Measurements from ENCODE around the gene AGPS. TPM values are rescaled to one million over a fixed set of nuclear protein-coding genes. Genes with fewer than 3 reads are reported as not detected.

The AGPS gene
- total RNA-seq, 2 donors from 2014 or later, result 26.2 to 27.7 TPM

GRCh38 chr2:177592945-177593344, 200.4 kb downstream of the AGPS start:
- H3K27ac Mint-ChIP-seq, result no peak overlapping the region
- peaks cover 39% of the 10 kb centered on the region for H3K27me3 Mint-ChIP-seq
- H3K36me3 Mint-ChIP-seq (ENCODE audit: low read depth), result no peaks in the 10 kb centered on the region
- H3K4me3 Mint-ChIP-seq, result no peak overlapping the region
- DNase-seq (no peak), ATAC-seq (no peak)
- no peaks in the 10 kb centered on the region for H3K9me3 ChIP-seq (ENCODE audit: control insufficient read depth, low read length, poor library complexity, severe bottlenecking)
- H3K4me1 Mint-ChIP-seq, result no peaks in the 10 kb centered on the region

- Mint-ChIP-seq H3K4me3 (no peak overlapping the region), H3K27me3 (peaks cover 44% of the 10 kb centered on the region), H3K36me3 (ENCODE audit: low read depth) (no peaks in the 10 kb centered on the region)
These were observed 200.8 kb downstream of the AGPS start for GRCh38 chr2:177593402-177593801.

More at GRCh38 chr2:177593402-177593801, 200.8 kb downstream of the AGPS start:
- Mint-ChIP-seq H3K27ac (no peak overlapping the region), H3K4me1 (no peaks in the 10 kb centered on the region)
- no peaks in the 10 kb centered on the region for H3K9me3 ChIP-seq (ENCODE audit: control insufficient read depth, low read length, poor library complexity, severe bottlenecking)
- DNase-seq (no peak), ATAC-seq (no peak)

Other genes starting within 250 kb of the AGPS start
- gene HNRNPA3, start 180.0 kb upstream of the AGPS start, total RNA-seq, result 100 to 1,000 TPM; 179 to 183 TPM
- 10 to 100 TPM; 58.0 to 65.5 TPM for gene NFE2L2, start 128.0 kb upstream of the AGPS start, total RNA-seq